ENCODE results near the gene C1QTNF6.

Gene C1QTNF6

DNA sequence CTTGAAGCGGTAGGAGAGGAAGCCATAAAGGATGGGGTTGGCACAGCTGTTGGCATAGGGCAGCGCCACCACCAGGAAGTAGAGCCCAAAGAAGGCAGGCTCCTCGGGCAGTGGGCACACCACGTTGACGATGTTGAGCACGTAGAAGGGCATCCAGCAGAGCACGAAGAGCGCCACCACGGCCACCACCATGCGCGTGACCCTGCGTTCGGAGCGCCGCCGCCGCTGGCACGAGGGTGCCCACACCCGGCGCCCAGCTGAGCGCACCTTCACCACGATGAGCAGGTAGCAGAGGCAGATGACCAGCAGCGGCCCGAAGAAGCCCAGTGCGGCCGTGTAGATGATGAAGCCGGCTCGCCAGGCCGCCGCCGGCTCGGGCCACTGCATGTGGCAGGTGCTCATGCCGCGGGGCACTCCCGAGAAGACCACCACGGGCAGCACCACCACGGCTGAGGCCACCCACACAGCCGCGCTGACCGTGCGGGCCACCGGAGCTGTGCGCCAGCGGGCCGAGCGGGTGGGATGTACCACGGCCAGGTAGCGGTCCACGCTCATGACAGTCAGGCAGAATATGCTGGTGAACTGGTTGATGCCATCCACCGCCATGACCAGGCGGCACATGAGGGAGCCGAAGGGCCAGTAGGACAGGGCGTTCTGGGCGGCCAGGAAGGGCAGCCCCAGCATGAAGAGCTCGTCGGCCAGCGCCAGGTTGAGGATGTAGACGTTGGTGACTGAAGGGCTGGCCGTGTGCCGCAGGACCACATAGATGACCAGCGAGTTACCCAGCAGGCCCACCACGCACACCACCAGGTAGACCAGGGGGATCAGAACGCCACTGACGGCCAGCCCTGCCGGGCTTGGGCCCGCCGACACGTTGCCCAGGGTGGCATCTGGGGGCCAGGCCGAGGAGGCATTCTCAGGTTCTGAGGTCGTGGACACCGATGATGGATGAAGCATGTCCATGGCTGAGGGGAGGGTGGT, 19.1 kb upstream of the C1QTNF6 start:
- no peak for DNase-seq (ENCODE audit: low spot score)
- TF ChIP-seq, protein P1, sequence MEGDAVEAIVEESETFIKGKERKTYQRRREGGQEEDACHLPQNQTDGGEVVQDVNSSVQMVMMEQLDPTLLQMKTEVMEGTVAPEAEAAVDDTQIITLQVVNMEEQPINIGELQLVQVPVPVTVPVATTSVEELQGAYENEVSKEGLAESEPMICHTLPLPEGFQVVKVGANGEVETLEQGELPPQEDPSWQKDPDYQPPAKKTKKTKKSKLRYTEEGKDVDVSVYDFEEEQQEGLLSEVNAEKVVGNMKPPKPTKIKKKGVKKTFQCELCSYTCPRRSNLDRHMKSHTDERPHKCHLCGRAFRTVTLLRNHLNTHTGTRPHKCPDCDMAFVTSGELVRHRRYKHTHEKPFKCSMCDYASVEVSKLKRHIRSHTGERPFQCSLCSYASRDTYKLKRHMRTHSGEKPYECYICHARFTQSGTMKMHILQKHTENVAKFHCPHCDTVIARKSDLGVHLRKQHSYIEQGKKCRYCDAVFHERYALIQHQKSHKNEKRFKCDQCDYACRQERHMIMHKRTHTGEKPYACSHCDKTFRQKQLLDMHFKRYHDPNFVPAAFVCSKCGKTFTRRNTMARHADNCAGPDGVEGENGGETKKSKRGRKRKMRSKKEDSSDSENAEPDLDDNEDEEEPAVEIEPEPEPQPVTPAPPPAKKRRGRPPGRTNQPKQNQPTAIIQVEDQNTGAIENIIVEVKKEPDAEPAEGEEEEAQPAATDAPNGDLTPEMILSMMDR (IDR thresholded peaks at IDR 0.05; ENCODE audit: borderline replicate concordance, control extremely low read depth, extremely low read depth, insufficient read depth, missing control alignments) = no peak
- in situ Hi-C loops (cut with MboI; ENCODE audit: low sequenced_read_pairs, unreplicated experiment) = no loop called here

DNA sequence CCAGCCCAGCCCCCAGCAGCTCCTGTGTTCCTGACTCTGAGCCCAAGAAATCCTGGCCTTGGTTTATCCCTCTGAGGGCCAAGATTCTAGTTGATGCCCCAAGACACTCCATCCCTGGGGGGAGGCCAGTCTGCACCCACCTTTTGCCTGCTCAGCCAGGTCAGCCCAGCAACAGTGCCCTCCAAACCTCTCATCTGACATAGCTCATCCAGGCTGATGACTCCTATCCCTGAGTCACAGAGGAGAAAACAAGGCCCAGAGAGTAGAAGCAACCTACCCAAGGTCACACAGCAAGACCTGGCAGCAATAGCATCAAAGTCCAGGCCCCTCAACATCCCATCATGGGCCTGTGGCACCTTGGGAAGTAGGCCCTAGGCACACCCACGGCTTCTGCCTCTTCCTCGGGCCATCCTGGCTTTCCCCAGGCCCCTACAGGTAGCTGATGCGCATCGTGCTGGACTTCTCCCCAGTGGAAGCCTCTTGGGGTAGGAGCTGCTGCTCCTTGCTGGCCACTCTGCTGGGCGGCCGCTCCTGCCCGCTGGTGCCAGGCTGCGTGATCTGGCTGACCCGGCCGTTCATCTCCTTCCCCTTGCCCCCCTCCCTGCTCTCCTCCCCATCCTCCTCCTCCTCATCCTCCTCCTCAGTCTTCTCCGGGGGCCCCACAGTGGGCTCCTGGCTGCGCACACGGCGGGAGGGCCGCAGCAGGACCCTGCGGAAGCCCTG, 18.2 kb upstream of the C1QTNF6 start:
- TF ChIP-seq, protein P1 (IDR thresholded peaks at IDR 0.05; ENCODE audit: borderline replicate concordance, control extremely low read depth, extremely low read depth, insufficient read depth, missing control alignments) = no peak
- in situ Hi-C loops (cut with MboI; ENCODE audit: low sequenced_read_pairs, unreplicated experiment) = no loop called here
- DNase-seq (ENCODE audit: low spot score) = no peak

DNA sequence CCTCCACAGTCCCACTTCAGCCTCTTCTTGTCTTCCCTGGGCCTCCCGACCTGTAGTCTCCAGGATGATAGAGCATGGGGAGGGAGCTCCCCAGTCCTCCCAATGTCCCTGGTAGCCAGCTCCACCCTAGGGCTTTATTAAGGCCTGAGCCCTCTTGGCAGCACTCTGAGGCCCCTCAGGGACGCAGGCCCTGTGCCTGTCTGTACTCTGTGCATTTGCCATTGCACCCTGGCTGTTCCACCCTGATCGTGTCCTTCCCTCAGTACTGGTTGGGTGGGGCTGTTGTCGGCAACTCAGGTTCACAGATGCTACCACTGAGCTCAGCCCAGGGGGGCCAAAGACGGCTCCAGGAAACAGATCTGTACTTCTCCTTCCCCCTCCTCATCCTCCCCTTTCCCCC, 17.0 kb upstream of the C1QTNF6 start:
- no peak for DNase-seq (ENCODE audit: low spot score)
- in situ Hi-C loops (cut with MboI; ENCODE audit: low sequenced_read_pairs, unreplicated experiment) = no loop called here
- TF ChIP-seq, protein P1 (IDR thresholded peaks at IDR 0.05; ENCODE audit: borderline replicate concordance, control extremely low read depth, extremely low read depth, insufficient read depth, missing control alignments) = no peak

DNA sequence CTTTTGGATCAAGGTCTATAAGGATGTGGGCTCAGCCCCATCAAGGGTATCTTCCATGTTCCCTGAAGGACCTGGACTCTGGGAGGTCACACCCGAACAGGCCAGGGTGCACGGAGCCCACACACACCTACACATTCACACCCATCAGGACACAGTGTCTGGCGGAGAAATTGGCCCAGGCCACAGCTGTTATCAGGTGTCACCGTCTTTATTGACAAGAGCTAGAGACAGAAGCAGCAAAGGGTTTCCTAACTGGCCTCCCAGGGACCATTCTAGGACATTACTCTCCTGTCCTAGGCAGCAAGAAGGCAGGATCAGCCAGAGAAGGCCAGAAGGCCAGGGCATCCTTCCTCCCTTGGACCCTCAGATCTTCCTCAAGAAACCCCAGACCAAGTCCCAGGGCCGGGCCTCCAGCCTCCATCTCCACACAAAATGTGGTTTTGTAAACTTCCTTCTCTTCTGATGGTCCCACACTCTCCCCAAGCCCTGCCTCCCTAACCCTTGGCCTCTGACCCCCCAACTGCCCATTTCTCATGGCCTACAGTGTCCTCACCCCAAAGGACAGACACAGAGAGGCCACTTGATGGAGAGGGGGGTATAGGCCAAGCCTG, 16.1 kb upstream of the C1QTNF6 start:
- TF ChIP-seq, protein P1 (IDR thresholded peaks at IDR 0.05; ENCODE audit: borderline replicate concordance, control extremely low read depth, extremely low read depth, insufficient read depth, missing control alignments) = no peak
- in situ Hi-C loops (cut with MboI; ENCODE audit: low sequenced_read_pairs, unreplicated experiment) = no loop called here
- no peak for DNase-seq (ENCODE audit: low spot score)

DNA sequence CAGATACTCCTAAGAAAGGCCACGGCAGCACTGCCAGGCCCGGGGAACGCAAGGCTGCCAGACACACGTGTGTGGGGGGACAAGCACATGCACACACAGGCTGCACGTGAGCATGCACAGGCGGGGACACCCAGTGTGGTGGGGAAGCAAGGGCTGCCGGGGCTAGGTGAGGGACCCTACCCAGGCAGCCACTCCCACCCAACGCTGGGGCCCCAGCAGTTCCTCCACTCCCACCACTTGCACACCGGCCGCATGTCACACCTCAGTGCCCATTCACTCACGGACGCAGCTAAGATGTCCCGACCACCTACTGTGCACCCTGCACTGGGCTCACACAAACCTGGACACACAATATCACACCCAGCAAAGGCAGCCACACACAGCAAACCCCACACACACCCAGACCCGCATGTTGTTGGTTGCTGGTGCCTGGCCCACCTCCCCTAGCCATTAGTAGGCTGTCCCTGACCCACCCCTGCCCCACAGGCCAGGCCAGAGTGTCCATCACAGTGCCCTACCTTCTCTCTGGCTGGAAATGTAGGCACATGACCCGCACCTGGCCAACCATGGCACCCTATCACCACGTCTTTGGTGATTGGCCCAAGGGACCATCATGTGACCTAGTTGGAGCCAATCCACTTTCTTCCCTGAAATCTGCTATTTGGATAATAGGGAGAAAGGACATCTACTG, 15.5 kb upstream of the C1QTNF6 start:
- no peak for DNase-seq (ENCODE audit: low spot score)
- in situ Hi-C loops (cut with MboI; ENCODE audit: low sequenced_read_pairs, unreplicated experiment) = no loop called here
- TF ChIP-seq, protein P1 (IDR thresholded peaks at IDR 0.05; ENCODE audit: borderline replicate concordance, control extremely low read depth, extremely low read depth, insufficient read depth, missing control alignments) = no peak

DNA sequence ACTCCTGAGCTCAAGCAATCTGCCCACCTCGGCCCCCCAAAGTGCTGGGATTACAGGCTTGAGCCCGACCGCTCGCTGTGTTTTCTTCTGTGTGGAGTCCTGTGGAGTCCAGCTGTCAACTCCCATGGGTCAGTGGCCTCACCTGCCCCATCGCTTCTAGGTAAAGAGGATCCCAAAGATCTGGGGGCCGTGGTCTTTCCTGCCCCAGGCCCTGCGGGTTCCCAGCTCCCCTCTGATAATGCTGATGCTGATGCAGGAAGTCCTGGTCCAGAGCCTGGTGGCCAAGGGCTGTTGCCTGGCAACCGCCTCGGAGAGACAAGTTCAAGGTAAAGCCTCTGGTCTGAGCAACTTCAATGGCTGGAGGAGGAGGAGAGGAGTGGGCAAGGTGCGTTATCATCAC, 14.7 kb upstream of the C1QTNF6 start:
- TF ChIP-seq, protein P1 (IDR thresholded peaks at IDR 0.05; ENCODE audit: borderline replicate concordance, control extremely low read depth, extremely low read depth, insufficient read depth, missing control alignments) = no peak
- no peak for DNase-seq (ENCODE audit: low spot score)
- in situ Hi-C loops (cut with MboI; ENCODE audit: low sequenced_read_pairs, unreplicated experiment) = no loop called here
